Heart left ventricle (tissue), 16 donors: ENCODE data around the gene EML1. TPM values are rescaled to one million over a fixed set of nuclear protein-coding genes. Genes with fewer than 3 reads are reported as not detected.

ENCODE experiments used
- ATAC-seq, 4 donors: fragments of 200-7000 bp; cut with Tn5 transposase; one replicate each; pipeline ENCODE4 v1.9.1; 2020 to 2022; ENCODE audit warnings: moderate library complexity in 4 of 4, mild to moderate bottlenecking in 3 of 4, moderate number of reproducible peaks in 1 of 4
- DNase-seq, 5 donors: peaks; one replicate each; pipeline ENCODE4 v3.0.0-alpha.2; 2020
- H3K27ac ChIP-seq, 12 donors: fragments of 200-600 bp; sonication (generic) in 4 of 12; one replicate each; pipeline versions ENCODE4 v1.5.0 to v1.8.0; 2016 to 2022; ENCODE audit warnings: mild to moderate bottlenecking in 2 of 12
- H3K27me3 ChIP-seq, 9 donors: fragments of 200-600 bp; sonication (generic) in 2 of 9; one replicate each; pipeline versions ENCODE4 v1.5.1 to v1.8.0; 2016 to 2022; ENCODE audit warnings: mild to moderate bottlenecking in 3 of 9
- H3K36me3 ChIP-seq, 9 donors: fragments of 200-600 bp; sonication (generic) in 2 of 9; one replicate each; pipeline versions ENCODE4 v1.5.0 to v1.8.0; 2018 to 2022; ENCODE audit warnings: mild to moderate bottlenecking in 2 of 9
- H3K4me1 ChIP-seq, 12 donors: fragments of 200-600 bp; sonication (generic) in 4 of 12; one replicate each; pipeline versions ENCODE4 v1.5.0 to v1.8.0; 2016 to 2022; ENCODE audit warnings: mild to moderate bottlenecking in 3 of 12
- H3K4me3 ChIP-seq, 12 donors: fragments of 200-600 bp; sonication (generic) in 4 of 12; one replicate each; pipeline versions ENCODE4 v1.5.0 to v1.8.0; 2017 to 2022; ENCODE audit warnings: mild to moderate bottlenecking in 9 of 12, moderate library complexity in 4 of 12
- H3K9me3 ChIP-seq, 12 donors: fragments of 200-600 bp; sonication (generic) in 4 of 12; one replicate each; pipeline versions ENCODE4 v1.5.0 to v1.8.0; 2016 to 2022; ENCODE audit warnings: mild to moderate bottlenecking in 1 of 12
- POLR2A ChIP-seq, 2 donors: fragments of 450-650 bp; IDR thresholded peaks; one replicate each; pipeline ENCODE4 v1.6.1; 2017; ENCODE audit warnings: antibody characterized with exemption in 2 of 2, mild to moderate bottlenecking in 2 of 2, moderate library complexity in 2 of 2
- WGBS, 4 donors: extraction: QIAGEN DNeasy Blood & Tissue Kit in 2 of 4; methylation state at CpG; one replicate each; pipeline versions ENCODE4 v1.1.5 to v1.1.7; 2013 to 2018; 5-methylcytosine and 5-hydroxymethylcytosine counted together
- intact Hi-C, 10 donors: fragments of 100-400 bp; cut with DNase I; formaldehyde crosslinking; loops; one replicate each; pipeline versions ENCODE4 v1.11.1 to v1.14.2; 2022
- polyA plus RNA-seq, 2 donors: library from polyadenylated mRNA; stranded (reverse); fragments of 200-250 nt; gene quantifications; one replicate each; pipeline ENCODE4 v1.2.3, GENCODE V29; 2013
- total RNA-seq, 9 donors: library from RNA; depleted of rRNA in 2 of 9; stranded (reverse); fragments of >200 nt in 2 of 9; fragmentation: NEBNext Ultra II Directional in 3 of 9; extraction: Animal tissue kit (Norgen Biotek cat#: 25700) in 3 of 9; gene quantifications; one replicate each; pipeline versions ENCODE4 v1.1.0 to v1.2.4, GENCODE V29; 2016 to 2023
- TF ChIP-seq, protein P1 (sequence below), 12 donors: fragments of 200-600 bp; sonication (generic) in 4 of 12; IDR thresholded peaks; one replicate each; pipeline versions ENCODE4 v1.5.0 to v1.8.0; 2018 to 2022; ENCODE audit warnings: antibody characterized with exemption in 12 of 12, mild to moderate bottlenecking in 5 of 12
- donor health status: ischemic (EF 13 %, LVEDD 7.1; RV severe dilation, severe dysfunction).
- donor health status: healthy with polysubstance abuse.
- donor health status: DM: no; HTN: yes; CAD: no.
- donor health status: DM: no; HTN: no; CAD: no.
- donor health status: ischemic (EF 25% LVEDD 6.9; RV normal size, moderate dysfunction).
- donor health status: ischemic (EF 25% LVEDD 5.7; RV mildly dilated, moderate dysfunction).
- donor health status: healthy.
- donor health status: DM: yes; HTN: yes; CAD: no.
- donor health status: ischemic (EF 35%, LVEDD 5.7; RV mildly dilated, moderate dysfunction).
- donor health status: nonischemic (EF 11% LVEDD 7.7; RV severe dilation, severe dysfunction).
- donor health status: DM: yes; HTN: yes; CAD: no.
- donor health status: PGD.
- donor health status: ischemic (EF 29% LVEDD 5.4; RV normal size, mild dysfunction).
- donor health status: nonischemic (EF 23%, LVEDD 6.1; RV moderate dilation, normal function).

The EML1 gene
- total and polyA plus RNA-seq, 11 donors = 7.4 to 49.7 (median 39.3) TPM

DNA sequence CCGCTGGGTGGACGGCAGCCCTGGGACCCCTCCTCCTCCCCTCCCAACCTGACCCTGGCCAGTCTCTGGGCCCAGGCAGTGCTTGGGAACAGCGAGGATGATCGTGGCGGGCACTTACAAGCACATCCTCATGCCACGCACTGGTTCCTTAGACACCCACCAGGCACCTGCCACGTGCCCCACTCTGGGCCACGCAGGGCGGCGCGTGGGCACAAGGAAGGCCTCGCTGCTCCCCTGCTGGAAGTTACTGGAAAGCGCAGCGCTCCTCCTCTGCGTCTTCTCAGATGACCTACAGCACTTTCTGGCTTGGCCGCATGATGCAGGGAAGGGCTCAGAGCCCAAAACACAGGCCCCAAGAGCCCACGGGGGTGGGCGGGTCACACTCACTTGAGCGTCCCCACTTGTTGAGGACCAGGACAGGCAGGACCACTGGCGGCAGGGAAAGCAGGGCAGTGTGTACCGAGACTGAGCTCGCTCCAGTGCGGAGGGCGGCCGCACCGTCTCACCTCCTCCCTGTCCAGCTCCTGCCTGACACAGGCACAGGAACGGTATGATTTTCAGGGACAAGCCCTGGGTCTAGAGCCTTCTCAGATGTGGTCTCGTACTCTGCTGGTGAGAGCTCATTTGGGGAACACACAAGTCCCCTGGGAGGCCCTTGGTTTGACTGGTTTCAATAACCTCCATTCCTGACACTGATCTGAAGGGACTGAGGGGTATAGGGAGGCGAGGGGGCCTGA lies 143.7 kb downstream of the EML1 start:
- no peak overlapping the region for H3K27ac ChIP-seq
- DNase-seq (no peak), ATAC-seq (peak in 1 of 4 donors; percentile 35)
- TF ChIP-seq, protein P1, sequence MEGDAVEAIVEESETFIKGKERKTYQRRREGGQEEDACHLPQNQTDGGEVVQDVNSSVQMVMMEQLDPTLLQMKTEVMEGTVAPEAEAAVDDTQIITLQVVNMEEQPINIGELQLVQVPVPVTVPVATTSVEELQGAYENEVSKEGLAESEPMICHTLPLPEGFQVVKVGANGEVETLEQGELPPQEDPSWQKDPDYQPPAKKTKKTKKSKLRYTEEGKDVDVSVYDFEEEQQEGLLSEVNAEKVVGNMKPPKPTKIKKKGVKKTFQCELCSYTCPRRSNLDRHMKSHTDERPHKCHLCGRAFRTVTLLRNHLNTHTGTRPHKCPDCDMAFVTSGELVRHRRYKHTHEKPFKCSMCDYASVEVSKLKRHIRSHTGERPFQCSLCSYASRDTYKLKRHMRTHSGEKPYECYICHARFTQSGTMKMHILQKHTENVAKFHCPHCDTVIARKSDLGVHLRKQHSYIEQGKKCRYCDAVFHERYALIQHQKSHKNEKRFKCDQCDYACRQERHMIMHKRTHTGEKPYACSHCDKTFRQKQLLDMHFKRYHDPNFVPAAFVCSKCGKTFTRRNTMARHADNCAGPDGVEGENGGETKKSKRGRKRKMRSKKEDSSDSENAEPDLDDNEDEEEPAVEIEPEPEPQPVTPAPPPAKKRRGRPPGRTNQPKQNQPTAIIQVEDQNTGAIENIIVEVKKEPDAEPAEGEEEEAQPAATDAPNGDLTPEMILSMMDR (IDR thresholded peaks at IDR 0.05) = no peak
- no peak for TF ChIP-seq POLR2A (IDR thresholded peaks at IDR 0.05)
- no peaks in the 10 kb centered on the region for H3K27me3 ChIP-seq
- no peaks in the 10 kb centered on the region for H3K4me1 ChIP-seq
- 92 to 96% (median 93%) methylated on average over 18 to 29 of the region's 29 CpGs for WGBS, 4 donors
- no peaks in the 10 kb centered on the region for H3K9me3 ChIP-seq
- H3K4me3 ChIP-seq = no peak overlapping the region
- peaks cover 0 to 78% (median 54%) of the 10 kb centered on the region in 9 donors for H3K36me3 ChIP-seq
- intact Hi-C loops = no loop called here

DNA sequence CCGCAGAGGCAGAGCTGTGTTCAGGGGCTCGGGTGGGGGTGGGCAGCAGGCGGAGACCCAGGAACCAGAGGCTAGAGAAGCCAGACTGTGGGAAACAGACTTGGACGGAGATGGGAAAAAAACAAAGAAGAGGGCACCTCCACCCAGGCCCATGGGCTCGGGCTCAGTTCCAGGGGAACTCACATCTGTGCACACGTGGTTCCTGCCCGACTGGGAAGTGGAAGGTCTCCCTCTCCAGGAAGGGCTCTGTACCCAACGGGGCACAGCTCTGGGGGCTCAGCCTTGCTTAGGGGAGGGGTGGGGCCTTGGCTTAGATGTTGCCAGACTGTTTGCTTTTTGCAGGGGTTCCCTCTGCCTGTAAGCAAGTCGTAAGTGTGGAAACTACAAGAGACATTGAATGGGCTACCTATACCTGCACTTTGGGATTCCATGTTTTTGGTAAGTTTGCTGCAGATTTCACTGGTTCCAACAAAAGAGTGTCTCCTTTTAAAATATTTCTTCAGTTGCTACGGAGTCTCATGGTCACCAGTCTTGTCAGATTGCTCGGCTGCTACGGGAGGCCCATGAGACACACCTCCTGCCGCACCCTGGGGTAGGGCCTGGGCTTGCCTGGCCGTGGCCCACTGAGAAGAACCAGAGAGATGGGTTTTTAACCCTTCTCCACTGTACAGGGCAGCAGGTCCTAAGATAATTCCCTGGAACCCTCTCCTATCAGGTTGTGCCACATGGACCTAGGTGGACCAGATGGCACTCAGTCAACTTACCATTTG lies 144.4 kb downstream of the EML1 start:
- WGBS, 4 donors = 91 to 94% (median 92%) methylated on average over 14 of the region's 14 CpGs
- intact Hi-C loops = no loop called here
- peaks cover 0 to 86% (median 61%) of the 10 kb centered on the region in 9 donors for H3K36me3 ChIP-seq
- DNase-seq = no peak
- H3K4me1 ChIP-seq = no peaks in the 10 kb centered on the region
- no peaks in the 10 kb centered on the region for H3K9me3 ChIP-seq
- TF ChIP-seq, protein P1 (IDR thresholded peaks at IDR 0.05) = no peak
- TF ChIP-seq POLR2A (IDR thresholded peaks at IDR 0.05) = no peak
- no peaks in the 10 kb centered on the region for H3K27me3 ChIP-seq
- no peak overlapping the region for H3K27ac ChIP-seq
- no peak overlapping the region for H3K4me3 ChIP-seq
- no peak for ATAC-seq

DNA sequence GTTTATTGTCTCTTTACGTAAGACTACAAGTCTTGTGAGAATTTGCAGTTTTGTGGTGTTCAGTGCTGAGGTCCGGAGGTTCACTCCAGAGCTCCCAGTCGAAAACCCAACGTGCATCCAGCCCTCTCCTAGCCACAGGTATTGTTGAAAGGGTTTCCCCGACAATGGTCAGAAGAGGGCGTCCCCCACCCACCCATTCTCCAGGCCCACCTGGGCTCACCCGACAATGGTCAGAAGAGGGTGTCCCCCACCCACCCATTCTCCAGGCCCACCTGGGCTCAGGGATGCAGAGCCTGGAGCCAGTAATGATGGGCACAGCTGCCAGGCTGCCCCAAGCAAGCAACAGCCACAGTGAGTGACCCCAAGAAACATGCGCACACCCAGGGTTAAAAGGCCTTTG lies 145.2 kb downstream of the EML1 start:
- intact Hi-C loops = no loop called here
- ATAC-seq = no peak
- no peak for DNase-seq
- Histone ChIP-seq H3K4me1 (no peaks in the 10 kb centered on the region), H3K27ac (no peak overlapping the region), H3K4me3 (no peak overlapping the region), H3K27me3 (no peaks in the 10 kb centered on the region), H3K9me3 (no peaks in the 10 kb centered on the region), H3K36me3 (peaks cover 0 to 83% (median 63%) of the 10 kb centered on the region in 9 donors)
- TF ChIP-seq POLR2A (IDR thresholded peaks at IDR 0.05) = no peak
- TF ChIP-seq, protein P1 (IDR thresholded peaks at IDR 0.05) = no peak
- 91 to 98% (median 92%) methylated on average over 7 to 8 of the region's 8 CpGs for WGBS, 4 donors

DNA sequence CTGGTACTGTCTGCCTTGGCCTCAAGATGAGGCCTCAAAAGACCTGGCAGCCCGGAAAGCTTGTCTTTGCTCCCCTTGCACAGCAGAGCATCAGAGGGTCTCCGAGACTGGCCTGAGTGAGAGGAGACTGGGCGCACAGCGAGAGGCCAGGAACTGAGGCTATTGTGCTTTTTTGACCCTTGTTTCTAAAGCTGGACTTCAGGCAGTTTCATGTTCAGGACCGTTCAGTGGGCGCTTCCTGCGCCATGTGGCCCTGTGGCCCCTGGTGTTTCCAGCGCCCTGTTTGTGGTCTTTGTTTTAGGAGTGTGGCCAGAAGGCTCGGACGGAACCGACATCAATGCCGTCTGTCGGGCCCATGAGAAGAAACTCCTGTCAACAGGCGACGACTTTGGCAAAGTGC lies 145.7 kb downstream of the EML1 start:
- no peak for DNase-seq
- no peaks in the 10 kb centered on the region for H3K27me3 ChIP-seq
- no peaks in the 10 kb centered on the region for H3K4me1 ChIP-seq
- TF ChIP-seq, protein P1 (IDR thresholded peaks at IDR 0.05) = no peak
- no peak for TF ChIP-seq POLR2A (IDR thresholded peaks at IDR 0.05)
- 95 to 99% (median 96%) methylated on average over 15 of the region's 15 CpGs for WGBS, 4 donors
- H3K9me3 ChIP-seq = no peaks in the 10 kb centered on the region
- no peak for ATAC-seq
- peaks cover 0 to 83% (median 63%) of the 10 kb centered on the region in 9 donors for H3K36me3 ChIP-seq
- H3K27ac ChIP-seq = no peak overlapping the region
- intact Hi-C loops = no loop called here
- H3K4me3 ChIP-seq = no peak overlapping the region
